ACC112 (cell line): ENCODE results near the gene GRWD1.

Experiments used
- H2AFZ ChIP-seq: fragments of 200-600 bp; sonication (generic); one replicate; pipeline ENCODE4 v1.6.0; 2017; ENCODE audit warnings: antibody characterized with exemption, low read length; ENCODE audit not compliant: unreplicated experiment
- H3K27ac ChIP-seq: fragments of 200-600 bp; sonication (generic); 2 replicates; pipeline ENCODE4 v1.5.1; 2014; ENCODE audit warnings: low read depth, mild to moderate bottlenecking, antibody characterized with exemption, low read length, moderate library complexity
- H3K27me3 ChIP-seq: fragments of 200-600 bp; sonication (generic); 2 replicates; pipeline ENCODE4 v1.6.1; 2014; ENCODE audit warnings: mild to moderate bottlenecking, antibody characterized with exemption, low read length, moderate library complexity, mixed read lengths; ENCODE audit not compliant: insufficient read depth
- H3K36me3 ChIP-seq: fragments of 200-600 bp; sonication (generic); 2 replicates; pipeline ENCODE4 v1.6.1; 2016; ENCODE audit warnings: mild to moderate bottlenecking, antibody characterized with exemption, low read length, moderate library complexity, mixed read lengths; ENCODE audit not compliant: insufficient read depth
- H3K4me1 ChIP-seq: fragments of 200-600 bp; sonication (generic); one replicate; pipeline ENCODE4 v1.6.1; 2016; ENCODE audit warnings: low read length, mixed read lengths; ENCODE audit not compliant: insufficient read depth, unreplicated experiment, control insufficient read depth
- H3K4me3 ChIP-seq: fragments of 200-600 bp; sonication (generic); 2 replicates; pipeline ENCODE4 v1.5.1; 2014; ENCODE audit warnings: mild to moderate bottlenecking, low read depth, low read length
- H3K79me2 ChIP-seq: fragments of 200-600 bp; sonication (generic); one replicate; pipeline ENCODE4 v1.6.0; 2016; ENCODE audit warnings: low read length; ENCODE audit not compliant: control insufficient read depth, unreplicated experiment, insufficient read depth

GRWD1 gene

DNA sequence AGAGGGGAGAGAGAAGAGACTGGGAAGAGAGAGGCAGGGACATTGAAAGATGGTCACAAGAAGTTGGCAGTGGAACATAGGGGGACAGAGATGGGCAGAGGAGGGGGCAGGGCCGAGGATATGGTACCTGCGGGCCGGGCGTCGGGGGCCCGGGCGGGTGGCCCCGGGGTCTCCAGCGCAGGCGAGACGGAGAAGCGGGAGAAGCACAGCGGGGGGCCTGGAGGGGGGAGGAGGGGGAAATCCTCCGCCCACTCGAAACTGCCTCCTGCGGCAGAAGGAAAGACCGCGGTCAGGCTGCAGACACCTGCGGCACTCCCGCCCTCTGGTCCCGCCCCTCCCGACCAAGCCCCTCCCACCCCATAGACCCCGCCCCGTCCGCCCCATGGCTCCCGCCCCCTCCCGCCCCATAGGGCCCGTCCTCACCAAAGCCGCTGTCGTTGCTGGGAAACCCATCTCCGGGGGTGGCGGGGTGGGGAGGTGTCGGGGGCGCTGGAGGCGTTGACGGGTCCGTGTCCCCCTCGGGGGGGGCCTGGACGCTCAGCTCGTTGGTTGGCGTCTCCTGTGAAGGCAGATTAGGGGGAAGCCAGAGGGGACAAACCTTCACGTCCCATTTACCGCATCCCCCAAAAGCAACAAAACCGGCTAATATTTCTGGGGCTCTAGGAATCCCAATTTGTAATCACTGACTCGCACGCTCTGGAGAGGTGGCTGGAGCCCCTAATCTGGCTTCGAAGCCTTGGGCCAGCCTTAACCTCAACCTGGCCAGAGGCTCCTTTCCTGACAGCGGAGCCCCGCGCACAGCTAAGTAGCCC is 45.4 kb downstream of the GRWD1 start:
- H3K27me3 ChIP-seq: peaks cover 4% of the 10 kb centered on the region; the same call in 1 of the 2 replicates
- no peak overlapping the region for H3K27ac ChIP-seq
- H3K79me2 ChIP-seq: no peaks in the 10 kb centered on the region
- peaks cover 13% of the 10 kb centered on the region for H3K4me1 ChIP-seq
- H3K4me3 ChIP-seq: no peak overlapping the region
- no peak overlapping the region for H2AFZ ChIP-seq
- H3K36me3 ChIP-seq: no peaks in the 10 kb centered on the region

DNA sequence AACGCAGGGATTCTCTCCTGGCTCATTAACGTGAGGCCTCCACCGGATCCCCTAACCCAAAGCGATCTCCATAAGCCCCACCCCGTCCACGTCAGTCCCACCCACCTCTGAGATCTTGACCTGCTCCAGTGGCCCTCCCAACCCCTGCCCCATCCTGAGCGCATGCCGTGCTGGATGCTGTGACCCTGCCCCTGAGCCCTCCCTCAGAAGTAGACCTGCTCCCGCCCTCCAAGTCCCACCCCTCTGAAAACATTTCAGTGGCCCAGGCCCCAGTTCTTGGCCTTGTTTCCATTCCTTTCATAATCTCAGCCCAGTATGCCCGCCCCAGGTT is 46.0 kb downstream of the GRWD1 start:
- peaks cover 13% of the 10 kb centered on the region for H3K4me1 ChIP-seq
- no peak overlapping the region for H3K4me3 ChIP-seq
- H2AFZ ChIP-seq: no peak overlapping the region
- no peaks in the 10 kb centered on the region for H3K79me2 ChIP-seq
- H3K27me3 ChIP-seq: peaks cover 4% of the 10 kb centered on the region; the same call in 1 of the 2 replicates
- no peak overlapping the region for H3K27ac ChIP-seq
- no peaks in the 10 kb centered on the region for H3K36me3 ChIP-seq

DNA sequence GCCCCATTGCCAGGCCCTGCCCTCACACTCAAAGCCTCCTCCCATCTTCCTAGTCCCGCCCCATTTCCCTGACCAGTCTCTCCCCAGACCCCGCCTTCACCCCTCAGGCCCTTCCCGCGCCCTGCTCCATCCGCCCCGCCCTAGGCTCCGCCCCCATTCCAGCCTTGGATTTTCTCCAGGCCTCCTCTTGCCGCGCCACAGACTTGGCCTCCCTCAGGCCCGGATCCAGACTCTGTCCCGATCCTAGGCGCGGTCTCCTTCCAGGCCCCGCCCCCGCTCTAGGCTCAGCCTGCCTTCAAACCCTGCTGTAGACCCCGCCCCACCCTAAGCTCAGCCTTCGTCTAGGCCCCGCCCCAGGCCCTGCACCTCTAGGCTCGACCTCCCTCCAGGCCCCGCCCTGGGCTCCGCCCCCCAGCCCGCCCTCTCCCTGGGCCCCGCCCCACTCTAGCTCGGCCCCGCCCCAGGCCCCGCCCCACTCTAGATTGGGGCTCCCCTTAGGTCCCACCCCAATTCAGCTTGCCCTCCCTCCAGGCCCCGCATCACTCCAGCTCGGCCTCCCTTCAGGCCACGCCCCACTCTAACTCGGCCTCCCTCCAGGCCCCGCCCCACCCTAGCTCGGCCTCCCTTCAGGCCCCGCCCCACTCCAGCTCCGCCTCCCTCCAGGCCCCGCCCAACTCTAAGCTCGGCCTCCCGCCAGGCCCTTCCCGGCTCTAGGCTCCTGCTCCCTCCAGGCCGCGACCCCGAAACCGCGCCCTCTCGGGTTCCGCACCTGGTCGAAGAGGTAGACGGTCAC is 47.3 kb downstream of the GRWD1 start:
- Histone ChIP-seq H3K36me3 (no peaks in the 10 kb centered on the region), H3K4me3 (peak overlapping the region; percentile 85), H3K79me2 (no peaks in the 10 kb centered on the region), H2AFZ (peak overlapping the region; percentile 85), H3K27ac (no peak overlapping the region), H3K27me3 (peaks cover 4% of the 10 kb centered on the region; the same call in 1 of the 2 replicates), H3K4me1 (peaks cover 5% of the 10 kb centered on the region)

DNA sequence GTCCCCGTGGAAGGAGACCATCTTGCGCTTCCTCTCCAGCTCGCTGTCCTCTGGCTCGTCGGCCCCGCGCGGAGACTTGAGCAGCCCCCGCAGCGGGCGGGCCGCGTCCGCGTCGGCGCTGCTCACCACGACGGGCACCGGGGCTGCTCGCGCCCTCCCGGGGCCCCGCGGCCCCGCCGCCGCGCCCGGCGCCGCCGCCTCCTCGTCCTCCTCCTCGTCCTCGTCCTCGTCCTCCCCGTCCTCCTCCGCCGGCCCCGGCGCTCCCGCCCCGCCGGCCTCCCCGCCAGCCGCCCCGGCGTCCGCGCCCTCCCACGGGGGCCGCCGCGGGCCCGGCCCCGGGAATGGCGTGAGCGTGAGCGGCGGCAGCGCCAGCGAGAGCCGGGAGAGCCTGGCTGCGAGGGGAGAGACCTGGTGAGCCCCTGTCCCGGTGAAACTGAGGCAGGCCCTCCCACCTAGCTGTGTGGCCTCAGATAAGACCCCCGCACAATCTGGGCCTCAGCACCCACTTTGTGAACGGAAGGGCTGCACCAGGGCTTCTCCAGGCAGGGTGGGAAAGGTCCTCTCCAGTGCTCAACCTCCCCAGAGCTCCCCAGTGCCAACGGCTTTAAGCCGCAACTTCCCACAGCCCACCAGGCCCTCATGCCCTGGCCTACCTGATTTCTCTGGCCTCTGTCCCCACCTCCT is 48.1 kb downstream of the GRWD1 start:
- no peaks in the 10 kb centered on the region for H3K36me3 ChIP-seq
- H2AFZ ChIP-seq: peak overlapping the region; percentile 85
- H3K27ac ChIP-seq: no peak overlapping the region
- no peaks in the 10 kb centered on the region for H3K4me1 ChIP-seq
- no peaks in the 10 kb centered on the region for H3K79me2 ChIP-seq
- peaks cover 5% of the 10 kb centered on the region; the same call in 1 of the 2 replicates for H3K27me3 ChIP-seq
- peak overlapping the region; percentile 85 for H3K4me3 ChIP-seq

DNA sequence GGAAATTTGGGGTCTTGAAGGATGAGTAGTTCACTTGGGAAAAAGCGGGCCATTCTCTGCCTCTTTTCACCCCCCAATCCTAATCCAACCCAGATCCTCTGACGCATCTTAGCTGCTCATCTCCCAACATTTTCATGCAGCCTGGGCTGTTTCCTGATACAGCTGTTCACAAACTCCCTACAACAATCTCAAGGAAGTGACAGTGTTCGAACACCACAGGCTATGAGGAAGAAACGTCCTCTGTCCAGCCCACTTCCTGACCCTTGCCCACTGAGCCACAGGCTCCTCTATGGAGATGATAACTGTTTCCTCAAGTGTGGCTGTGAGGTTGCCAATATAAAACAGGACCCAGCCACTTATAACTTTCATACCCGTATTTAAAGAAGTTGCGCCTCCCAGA is 49.6 kb downstream of the GRWD1 start:
- Histone ChIP-seq H3K27ac (no peak overlapping the region), H3K27me3 (peaks cover 16% of the 10 kb centered on the region), H2AFZ (no peak overlapping the region), H3K4me1 (no peaks in the 10 kb centered on the region), H3K36me3 (no peaks in the 10 kb centered on the region), H3K4me3 (no peak overlapping the region), H3K79me2 (no peaks in the 10 kb centered on the region)

DNA sequence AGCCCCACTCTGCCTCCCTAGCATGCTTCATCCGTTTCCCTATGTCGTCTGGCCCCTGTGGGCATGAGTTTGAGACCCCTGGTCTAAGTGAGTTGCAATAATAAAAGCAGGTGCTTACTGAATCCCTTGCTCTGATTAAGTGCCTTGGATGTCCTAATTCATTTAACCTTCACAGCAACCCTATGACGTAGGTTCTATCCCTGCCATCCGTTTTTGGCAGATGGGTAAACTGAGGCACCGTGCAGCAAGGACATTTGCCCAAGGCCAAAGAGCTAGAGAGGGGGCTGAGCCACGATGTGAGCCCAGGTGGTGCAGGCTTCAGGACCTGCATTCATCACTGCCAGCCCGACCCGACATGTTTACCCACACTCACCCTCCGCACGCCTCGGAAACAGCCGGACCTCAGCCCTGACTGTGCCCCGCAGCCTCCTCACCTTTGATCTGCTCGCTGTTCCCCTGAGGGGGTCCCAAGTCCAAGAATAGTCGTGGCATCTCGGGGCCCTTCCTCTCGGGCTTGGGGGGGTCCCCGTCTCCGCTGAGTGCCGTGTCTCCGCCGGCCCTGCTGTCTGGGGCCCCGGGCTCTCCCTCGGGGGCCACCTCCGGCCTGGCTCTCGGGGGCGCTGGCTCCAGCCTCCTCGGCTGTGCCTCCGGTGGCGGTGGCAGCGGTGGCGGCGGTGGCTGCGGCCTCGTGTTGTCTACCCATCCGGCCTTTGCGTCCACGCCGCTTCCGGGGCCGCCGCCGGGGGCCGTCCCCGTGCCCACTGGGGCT is 51.4 kb downstream of the GRWD1 start:
- Histone ChIP-seq H3K4me1 (no peaks in the 10 kb centered on the region), H3K79me2 (no peaks in the 10 kb centered on the region), H3K4me3 (no peak overlapping the region), H2AFZ (no peak overlapping the region), H3K27me3 (peaks cover 22% of the 10 kb centered on the region), H3K36me3 (no peaks in the 10 kb centered on the region), H3K27ac (no peak overlapping the region)

DNA sequence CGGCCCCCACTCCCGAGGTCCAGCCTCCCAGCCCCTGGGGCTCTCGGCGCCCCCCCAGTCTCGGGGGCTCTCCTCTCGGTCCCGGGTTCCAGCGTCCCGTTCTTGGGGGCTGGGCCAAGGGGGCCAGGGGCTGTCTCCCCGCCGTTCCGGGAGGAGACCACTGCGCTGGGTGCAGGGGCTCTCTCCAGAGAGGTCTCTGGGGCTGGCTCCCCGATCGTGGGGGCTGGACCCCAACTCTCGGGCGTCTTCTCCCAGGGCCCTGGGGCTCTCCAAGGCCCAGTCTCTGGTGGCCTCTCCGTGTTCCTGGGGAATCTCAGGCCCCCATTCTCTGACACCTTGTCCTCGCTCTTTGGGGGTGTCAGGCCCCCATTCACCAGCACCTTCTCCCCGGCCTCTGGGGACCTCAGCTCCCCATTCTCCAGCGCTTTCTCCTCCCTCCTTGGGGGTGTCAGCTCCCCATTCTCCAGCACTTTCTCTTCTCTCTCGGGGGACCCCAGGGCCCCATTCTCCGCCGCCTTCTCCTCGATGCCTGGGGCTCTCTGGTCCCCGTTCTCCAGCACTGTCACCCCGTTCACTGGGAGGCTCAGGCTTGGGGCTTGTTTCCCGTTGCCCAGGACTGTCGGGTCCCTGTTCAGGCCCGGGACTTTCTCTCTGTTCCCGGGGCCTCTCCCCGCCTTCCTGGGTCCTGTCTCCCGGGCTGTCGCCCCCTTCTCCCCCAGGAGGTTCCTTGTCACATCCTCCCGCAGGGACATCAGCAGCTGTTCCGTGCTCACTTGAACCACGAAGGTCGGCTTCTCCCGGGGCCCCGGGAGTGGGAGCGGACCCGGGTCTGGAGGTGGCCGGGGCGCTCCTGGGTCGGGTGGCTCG is 52.2 kb downstream of the GRWD1 start:
- H3K4me3 ChIP-seq: no peak overlapping the region
- no peaks in the 10 kb centered on the region for H3K79me2 ChIP-seq
- H3K4me1 ChIP-seq: no peaks in the 10 kb centered on the region
- H3K27ac ChIP-seq: no peak overlapping the region
- peaks cover 22% of the 10 kb centered on the region for H3K27me3 ChIP-seq
- no peak overlapping the region for H2AFZ ChIP-seq
- H3K36me3 ChIP-seq: no peaks in the 10 kb centered on the region

DNA sequence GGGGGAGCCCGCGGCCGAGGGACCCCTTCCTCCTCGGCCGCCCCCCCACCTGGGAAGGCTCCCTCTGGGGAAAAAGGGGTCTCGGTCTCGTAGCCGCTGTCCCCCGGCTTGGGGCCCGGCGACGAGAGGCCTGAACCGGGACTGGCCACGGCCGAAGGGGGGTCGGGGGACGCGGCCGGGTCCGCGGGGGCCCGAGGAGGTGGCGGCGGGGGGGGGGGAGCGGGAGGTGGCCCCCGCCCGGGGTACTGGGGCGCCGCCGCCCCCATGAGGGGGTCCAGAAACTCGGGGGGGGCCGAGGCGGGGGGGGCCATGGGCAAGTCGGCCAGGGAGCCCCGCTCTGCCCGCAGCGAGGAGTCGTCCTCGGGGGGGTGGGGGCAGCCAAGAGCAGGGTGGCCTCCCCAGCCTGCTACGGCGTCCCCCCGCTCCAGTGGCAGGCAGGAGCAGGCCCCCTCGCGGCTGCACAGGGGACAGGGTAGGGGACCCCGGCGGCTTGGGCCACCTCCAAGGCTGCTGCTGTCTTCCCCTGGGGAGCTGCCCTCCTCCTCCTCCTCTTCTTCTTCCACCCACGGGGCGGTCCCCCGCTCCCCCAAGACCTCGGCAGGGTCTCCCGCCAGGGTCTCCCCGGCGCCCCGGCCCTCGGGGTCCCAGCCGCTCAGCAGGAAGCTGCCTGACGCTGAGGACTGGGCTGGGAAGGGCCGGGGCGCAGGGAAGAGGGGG is 53.0 kb downstream of the GRWD1 start:
- H3K36me3 ChIP-seq: no peaks in the 10 kb centered on the region
- no peak overlapping the region for H3K27ac ChIP-seq
- no peaks in the 10 kb centered on the region for H3K79me2 ChIP-seq
- H2AFZ ChIP-seq: no peak overlapping the region
- H3K4me1 ChIP-seq: no peaks in the 10 kb centered on the region
- H3K4me3 ChIP-seq: no peak overlapping the region
- peaks cover 22% of the 10 kb centered on the region for H3K27me3 ChIP-seq

DNA sequence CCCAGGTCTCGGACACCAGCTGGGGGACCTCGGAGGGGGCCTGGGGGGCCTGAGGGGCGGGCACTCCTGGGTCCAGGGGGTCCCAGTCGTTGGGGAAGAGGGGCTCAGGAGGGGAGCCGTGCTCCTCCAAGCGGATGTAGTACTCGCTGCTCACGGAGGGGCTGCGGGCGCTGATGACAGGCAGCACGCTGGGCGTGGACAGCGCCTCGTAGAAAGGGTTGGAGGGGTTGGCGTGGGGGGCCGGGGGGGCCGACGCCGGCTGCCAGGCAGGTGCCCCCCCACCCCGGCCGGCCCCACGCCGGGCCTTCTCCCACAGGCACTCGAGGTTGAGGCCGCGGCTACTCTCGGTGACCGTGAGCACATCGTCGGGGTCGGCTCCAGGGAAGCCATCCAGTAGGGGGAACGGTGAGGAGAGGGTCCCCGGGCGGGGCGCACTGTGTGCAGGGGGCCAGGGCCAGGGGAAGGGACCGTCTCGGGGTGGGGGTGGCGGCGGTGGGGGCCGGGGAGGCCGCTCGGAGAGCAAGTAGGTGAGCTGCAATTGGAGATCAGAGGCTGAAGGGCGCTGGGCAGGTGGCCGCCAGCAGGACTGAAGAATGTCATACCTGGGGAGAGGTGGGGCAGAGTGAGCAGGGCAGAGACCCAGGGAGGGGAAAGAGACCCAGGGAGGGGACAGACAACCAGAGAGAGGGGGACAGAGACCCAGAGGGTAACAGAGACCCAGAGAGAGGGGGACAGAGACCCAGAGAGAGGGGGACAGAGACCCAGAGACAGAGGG is 53.7 kb downstream of the GRWD1 start:
- H2AFZ ChIP-seq: no peak overlapping the region
- no peaks in the 10 kb centered on the region for H3K4me1 ChIP-seq
- H3K36me3 ChIP-seq: no peaks in the 10 kb centered on the region
- no peak overlapping the region for H3K4me3 ChIP-seq
- H3K27ac ChIP-seq: no peak overlapping the region
- peaks cover 22% of the 10 kb centered on the region for H3K27me3 ChIP-seq
- H3K79me2 ChIP-seq: no peaks in the 10 kb centered on the region
